H1 (cell line): ENCODE measurements around the gene ACE. TPM values are rescaled to one million over a fixed set of nuclear protein-coding genes. Genes with fewer than 3 reads are reported as not detected.

Experiments
- polyA plus RNA-seq, 7 experiments: library from polyadenylated mRNA; depleted of rRNA in 3 of 7; stranded (reverse) in 5 of 7; unstranded in 2 of 7; fragments of >200 nt in 5 of 7; fragments of 200-250 nt in 2 of 7; gene quantifications; 1 replicate in 5 of 7; 2 replicates in 1 of 7; 4 replicates in 1 of 7; pipeline versions ENCODE4 v1.2.1 to v1.2.3, GENCODE V29; 2011 to 2013; ENCODE audit warnings: missing spikeins in 2 of 7, mixed read lengths in 2 of 7
- total RNA-seq: library from RNA; stranded (reverse); fragmentation: NEBNext Ultra II Directional; extraction: Animal tissue kit (Norgen Biotek cat#: 25700); gene quantifications from 2 replicates; pipeline ENCODE4 v1.2.1, GENCODE V29; 2021
- TF ChIP-seq, protein P1 (sequence below): fragments of 300-600 bp; sonication (generic); IDR thresholded peaks from 2 replicates; pipeline ENCODE4 v1.7.1; 2012; ENCODE audit warnings: low read length, moderate library complexity, mild to moderate bottlenecking, inconsistent platforms; ENCODE audit not compliant: insufficient replicate concordance

The ACE gene
- total and polyA plus RNA-seq, 2 of the 8 experiments (the other 6 are each of a cell fraction or from before 2014, with no cell fraction given), result 2.5 to 5.5 TPM

DNA sequence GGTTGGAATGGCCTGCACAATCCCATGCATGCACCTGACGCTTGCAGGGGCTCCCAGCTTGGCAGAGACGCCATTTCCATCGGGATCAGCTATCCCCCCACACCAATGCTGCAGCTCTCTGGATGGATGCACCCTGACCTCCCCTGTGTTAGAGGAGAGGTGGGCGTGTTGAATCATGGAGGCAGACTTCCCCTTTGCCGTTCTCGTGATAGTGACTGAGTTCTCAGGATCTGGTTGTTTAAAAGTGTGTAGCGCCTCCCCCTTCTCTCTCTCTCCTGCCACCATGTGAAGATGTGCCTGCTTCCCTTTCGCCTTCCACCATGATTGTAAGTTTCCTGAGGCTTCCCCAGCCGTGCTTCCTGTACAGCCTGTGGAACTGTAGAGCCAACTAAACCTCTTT lies 28.5 kb downstream of the ACE start (continued):
- TF ChIP-seq, protein P1, sequence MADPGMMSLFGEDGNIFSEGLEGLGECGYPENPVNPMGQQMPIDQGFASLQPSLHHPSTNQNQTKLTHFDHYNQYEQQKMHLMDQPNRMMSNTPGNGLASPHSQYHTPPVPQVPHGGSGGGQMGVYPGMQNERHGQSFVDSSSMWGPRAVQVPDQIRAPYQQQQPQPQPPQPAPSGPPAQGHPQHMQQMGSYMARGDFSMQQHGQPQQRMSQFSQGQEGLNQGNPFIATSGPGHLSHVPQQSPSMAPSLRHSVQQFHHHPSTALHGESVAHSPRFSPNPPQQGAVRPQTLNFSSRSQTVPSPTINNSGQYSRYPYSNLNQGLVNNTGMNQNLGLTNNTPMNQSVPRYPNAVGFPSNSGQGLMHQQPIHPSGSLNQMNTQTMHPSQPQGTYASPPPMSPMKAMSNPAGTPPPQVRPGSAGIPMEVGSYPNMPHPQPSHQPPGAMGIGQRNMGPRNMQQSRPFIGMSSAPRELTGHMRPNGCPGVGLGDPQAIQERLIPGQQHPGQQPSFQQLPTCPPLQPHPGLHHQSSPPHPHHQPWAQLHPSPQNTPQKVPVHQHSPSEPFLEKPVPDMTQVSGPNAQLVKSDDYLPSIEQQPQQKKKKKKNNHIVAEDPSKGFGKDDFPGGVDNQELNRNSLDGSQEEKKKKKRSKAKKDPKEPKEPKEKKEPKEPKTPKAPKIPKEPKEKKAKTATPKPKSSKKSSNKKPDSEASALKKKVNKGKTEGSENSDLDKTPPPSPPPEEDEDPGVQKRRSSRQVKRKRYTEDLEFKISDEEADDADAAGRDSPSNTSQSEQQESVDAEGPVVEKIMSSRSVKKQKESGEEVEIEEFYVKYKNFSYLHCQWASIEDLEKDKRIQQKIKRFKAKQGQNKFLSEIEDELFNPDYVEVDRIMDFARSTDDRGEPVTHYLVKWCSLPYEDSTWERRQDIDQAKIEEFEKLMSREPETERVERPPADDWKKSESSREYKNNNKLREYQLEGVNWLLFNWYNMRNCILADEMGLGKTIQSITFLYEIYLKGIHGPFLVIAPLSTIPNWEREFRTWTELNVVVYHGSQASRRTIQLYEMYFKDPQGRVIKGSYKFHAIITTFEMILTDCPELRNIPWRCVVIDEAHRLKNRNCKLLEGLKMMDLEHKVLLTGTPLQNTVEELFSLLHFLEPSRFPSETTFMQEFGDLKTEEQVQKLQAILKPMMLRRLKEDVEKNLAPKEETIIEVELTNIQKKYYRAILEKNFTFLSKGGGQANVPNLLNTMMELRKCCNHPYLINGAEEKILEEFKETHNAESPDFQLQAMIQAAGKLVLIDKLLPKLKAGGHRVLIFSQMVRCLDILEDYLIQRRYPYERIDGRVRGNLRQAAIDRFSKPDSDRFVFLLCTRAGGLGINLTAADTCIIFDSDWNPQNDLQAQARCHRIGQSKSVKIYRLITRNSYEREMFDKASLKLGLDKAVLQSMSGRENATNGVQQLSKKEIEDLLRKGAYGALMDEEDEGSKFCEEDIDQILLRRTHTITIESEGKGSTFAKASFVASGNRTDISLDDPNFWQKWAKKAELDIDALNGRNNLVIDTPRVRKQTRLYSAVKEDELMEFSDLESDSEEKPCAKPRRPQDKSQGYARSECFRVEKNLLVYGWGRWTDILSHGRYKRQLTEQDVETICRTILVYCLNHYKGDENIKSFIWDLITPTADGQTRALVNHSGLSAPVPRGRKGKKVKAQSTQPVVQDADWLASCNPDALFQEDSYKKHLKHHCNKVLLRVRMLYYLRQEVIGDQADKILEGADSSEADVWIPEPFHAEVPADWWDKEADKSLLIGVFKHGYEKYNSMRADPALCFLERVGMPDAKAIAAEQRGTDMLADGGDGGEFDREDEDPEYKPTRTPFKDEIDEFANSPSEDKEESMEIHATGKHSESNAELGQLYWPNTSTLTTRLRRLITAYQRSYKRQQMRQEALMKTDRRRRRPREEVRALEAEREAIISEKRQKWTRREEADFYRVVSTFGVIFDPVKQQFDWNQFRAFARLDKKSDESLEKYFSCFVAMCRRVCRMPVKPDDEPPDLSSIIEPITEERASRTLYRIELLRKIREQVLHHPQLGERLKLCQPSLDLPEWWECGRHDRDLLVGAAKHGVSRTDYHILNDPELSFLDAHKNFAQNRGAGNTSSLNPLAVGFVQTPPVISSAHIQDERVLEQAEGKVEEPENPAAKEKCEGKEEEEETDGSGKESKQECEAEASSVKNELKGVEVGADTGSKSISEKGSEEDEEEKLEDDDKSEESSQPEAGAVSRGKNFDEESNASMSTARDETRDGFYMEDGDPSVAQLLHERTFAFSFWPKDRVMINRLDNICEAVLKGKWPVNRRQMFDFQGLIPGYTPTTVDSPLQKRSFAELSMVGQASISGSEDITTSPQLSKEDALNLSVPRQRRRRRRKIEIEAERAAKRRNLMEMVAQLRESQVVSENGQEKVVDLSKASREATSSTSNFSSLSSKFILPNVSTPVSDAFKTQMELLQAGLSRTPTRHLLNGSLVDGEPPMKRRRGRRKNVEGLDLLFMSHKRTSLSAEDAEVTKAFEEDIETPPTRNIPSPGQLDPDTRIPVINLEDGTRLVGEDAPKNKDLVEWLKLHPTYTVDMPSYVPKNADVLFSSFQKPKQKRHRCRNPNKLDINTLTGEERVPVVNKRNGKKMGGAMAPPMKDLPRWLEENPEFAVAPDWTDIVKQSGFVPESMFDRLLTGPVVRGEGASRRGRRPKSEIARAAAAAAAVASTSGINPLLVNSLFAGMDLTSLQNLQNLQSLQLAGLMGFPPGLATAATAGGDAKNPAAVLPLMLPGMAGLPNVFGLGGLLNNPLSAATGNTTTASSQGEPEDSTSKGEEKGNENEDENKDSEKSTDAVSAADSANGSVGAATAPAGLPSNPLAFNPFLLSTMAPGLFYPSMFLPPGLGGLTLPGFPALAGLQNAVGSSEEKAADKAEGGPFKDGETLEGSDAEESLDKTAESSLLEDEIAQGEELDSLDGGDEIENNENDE, result no peak
